Measurements from ENCODE around the gene PRM2. TPM values are rescaled to one million over a fixed set of nuclear protein-coding genes. Genes with fewer than 3 reads are reported as not detected.

The PRM2 gene
- polyA plus RNA-seq, 1 of the 3 experiments (the other 2 are of a cell fraction) = not detected

DNA sequence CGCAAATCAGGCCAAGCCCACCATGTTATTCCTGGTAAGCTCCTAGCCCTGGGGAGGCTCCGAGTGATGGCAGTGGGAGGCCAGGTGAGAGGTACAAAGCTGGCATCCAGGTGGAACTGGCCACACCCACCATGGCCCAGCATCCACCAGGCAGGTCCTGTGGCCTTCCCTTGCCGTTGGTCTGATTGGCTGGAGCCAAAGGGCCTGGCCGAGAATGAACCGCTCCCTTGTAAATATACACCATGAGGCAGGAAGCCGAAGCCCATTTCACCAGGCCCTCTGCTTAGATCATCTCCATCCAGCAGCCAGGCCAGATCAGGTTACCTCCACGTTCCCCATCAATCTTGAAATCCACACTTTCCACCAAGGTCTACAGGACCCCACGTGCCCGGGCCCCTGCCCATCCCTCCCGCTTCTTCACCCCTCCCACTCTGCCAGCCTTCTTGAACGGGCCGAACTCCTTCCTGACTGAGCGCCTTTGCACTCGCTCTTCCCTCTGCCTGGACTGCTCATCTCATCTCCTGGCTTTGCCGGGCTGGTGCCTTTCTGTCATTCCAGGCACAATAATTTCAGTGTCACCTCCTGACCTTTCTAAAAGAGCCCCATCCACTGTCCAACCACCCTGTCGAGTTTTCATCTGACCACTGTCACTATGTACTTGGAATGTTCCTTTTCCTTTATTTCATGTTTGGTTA, 26.0 kb downstream of the PRM2 start:
- Histone ChIP-seq H3K9me2 (no peaks in the 10 kb centered on the region), H4K20me1 (ENCODE audit: insufficient read depth) (peaks cover 29% of the 10 kb centered on the region), H3K79me2 (ENCODE audit: insufficient read depth) (peaks cover 21% of the 10 kb centered on the region), H2AFZ (ENCODE audit: low read depth) (no peak overlapping the region), H3K4me3 (ENCODE audit: low read depth in 2 of 2, low read length in 1 of 2) (no peak overlapping the region), H3K4me2 (no peak overlapping the region), H3K9me3 (no peaks in the 10 kb centered on the region), H3K27ac (ENCODE audit: low read depth in 2 of 2, low read length in 1 of 2) (no peak overlapping the region), H3K4me1 (ENCODE audit: control insufficient read depth in 1 of 2, insufficient read depth in 2 of 2, low read depth in 1 of 2, low read length in 1 of 2) (peaks cover 9% of the 10 kb centered on the region in 2 experiments; a peak in 3 of 4 replicates), H3K9ac (no peak overlapping the region), H3K36me3 (replicated peaks in 1 of 2; ENCODE audit: control insufficient read depth in 1 of 2, insufficient read depth in 2 of 2, low read length in 1 of 2) (peaks cover 3 to 4% of the 10 kb centered on the region in 2 experiments), H3K27me3 (ENCODE audit: insufficient read depth) (no peaks in the 10 kb centered on the region), H3F3A (replicated peaks; ENCODE audit: insufficient read depth) (peaks cover 24% of the 10 kb centered on the region)
- no peak for TF ChIP-seq NFIC (IDR thresholded peaks at IDR 0.05; ENCODE audit: borderline replicate concordance)
- no peak for TF ChIP-seq POLR2AphosphoS5 (IDR thresholded peaks at IDR 0.05; ENCODE audit: low read depth, low read length)
- no peak for TF ChIP-seq GATA2 (CRISPR knock-in tag; IDR thresholded peaks at IDR 0.05)
- TF ChIP-seq RXRA (IDR thresholded peaks at IDR 0.05; ENCODE audit: borderline replicate concordance, low read depth) = no peak
- TF ChIP-seq MXI1 (IDR thresholded peaks at IDR 0.05; ENCODE audit: low read depth, low read length) = no peak
- no peak for TF ChIP-seq FOXM1 (IDR thresholded peaks at IDR 0.05; ENCODE audit: low read depth)
- no peak for TF ChIP-seq JUND (IDR thresholded peaks at IDR 0.05)
- TF ChIP-seq IRF3 (IDR thresholded peaks at IDR 0.05; ENCODE audit: low read depth, low read length) = no peak
- no peak for TF ChIP-seq NRF1 (IDR thresholded peaks at IDR 0.05; ENCODE audit: low read depth, low read length)
- no peak for TF ChIP-seq USF2 (IDR thresholded peaks at IDR 0.05; ENCODE audit: borderline replicate concordance, low read depth, low read length)
- no peak for TF ChIP-seq REST (IDR thresholded peaks at IDR 0.05; ENCODE audit: low read depth, low read length)
- TF ChIP-seq TEAD4 (IDR thresholded peaks at IDR 0.05; ENCODE audit: borderline replicate concordance, insufficient read depth) = no peak
- TF ChIP-seq FOSL2 (IDR thresholded peaks at IDR 0.05; ENCODE audit: borderline replicate concordance, low read depth) = no peak
- no peak for TF ChIP-seq USF1 (IDR thresholded peaks at IDR 0.05; ENCODE audit: borderline replicate concordance, low read depth)
- TF ChIP-seq, protein P1, sequence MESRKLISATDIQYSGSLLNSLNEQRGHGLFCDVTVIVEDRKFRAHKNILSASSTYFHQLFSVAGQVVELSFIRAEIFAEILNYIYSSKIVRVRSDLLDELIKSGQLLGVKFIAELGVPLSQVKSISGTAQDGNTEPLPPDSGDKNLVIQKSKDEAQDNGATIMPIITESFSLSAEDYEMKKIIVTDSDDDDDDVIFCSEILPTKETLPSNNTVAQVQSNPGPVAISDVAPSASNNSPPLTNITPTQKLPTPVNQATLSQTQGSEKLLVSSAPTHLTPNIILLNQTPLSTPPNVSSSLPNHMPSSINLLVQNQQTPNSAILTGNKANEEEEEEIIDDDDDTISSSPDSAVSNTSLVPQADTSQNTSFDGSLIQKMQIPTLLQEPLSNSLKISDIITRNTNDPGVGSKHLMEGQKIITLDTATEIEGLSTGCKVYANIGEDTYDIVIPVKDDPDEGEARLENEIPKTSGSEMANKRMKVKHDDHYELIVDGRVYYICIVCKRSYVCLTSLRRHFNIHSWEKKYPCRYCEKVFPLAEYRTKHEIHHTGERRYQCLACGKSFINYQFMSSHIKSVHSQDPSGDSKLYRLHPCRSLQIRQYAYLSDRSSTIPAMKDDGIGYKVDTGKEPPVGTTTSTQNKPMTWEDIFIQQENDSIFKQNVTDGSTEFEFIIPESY (IDR thresholded peaks at IDR 0.05; ENCODE audit: borderline replicate concordance, low read depth) = no peak
- TF ChIP-seq, protein P2, sequence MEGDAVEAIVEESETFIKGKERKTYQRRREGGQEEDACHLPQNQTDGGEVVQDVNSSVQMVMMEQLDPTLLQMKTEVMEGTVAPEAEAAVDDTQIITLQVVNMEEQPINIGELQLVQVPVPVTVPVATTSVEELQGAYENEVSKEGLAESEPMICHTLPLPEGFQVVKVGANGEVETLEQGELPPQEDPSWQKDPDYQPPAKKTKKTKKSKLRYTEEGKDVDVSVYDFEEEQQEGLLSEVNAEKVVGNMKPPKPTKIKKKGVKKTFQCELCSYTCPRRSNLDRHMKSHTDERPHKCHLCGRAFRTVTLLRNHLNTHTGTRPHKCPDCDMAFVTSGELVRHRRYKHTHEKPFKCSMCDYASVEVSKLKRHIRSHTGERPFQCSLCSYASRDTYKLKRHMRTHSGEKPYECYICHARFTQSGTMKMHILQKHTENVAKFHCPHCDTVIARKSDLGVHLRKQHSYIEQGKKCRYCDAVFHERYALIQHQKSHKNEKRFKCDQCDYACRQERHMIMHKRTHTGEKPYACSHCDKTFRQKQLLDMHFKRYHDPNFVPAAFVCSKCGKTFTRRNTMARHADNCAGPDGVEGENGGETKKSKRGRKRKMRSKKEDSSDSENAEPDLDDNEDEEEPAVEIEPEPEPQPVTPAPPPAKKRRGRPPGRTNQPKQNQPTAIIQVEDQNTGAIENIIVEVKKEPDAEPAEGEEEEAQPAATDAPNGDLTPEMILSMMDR (IDR thresholded peaks at IDR 0.05) = no peak
- TF ChIP-seq CHD2 (IDR thresholded peaks at IDR 0.05; ENCODE audit: low read length, partially characterized antibody) = no peak
- no peak for TF ChIP-seq FOXJ3 (CRISPR knock-in tag; IDR thresholded peaks at IDR 0.05)
- TF ChIP-seq ELF1 (IDR thresholded peaks at IDR 0.05) = no peak
- TF ChIP-seq RFX5 (IDR thresholded peaks at IDR 0.05; ENCODE audit: low read length) = no peak
- DNase-seq = no peak
- CTCF ChIA-PET = no interaction called here
- 91% methylated on average over 12 of the region's 16 CpGs for WGBS (ENCODE audit: low lambda C conversion rate)
- POLR2A ChIA-PET = no interaction called here

Measured in SK-N-SH (cell line).